CD4-positive, alpha-beta T cell treated with Interleukin-1 beta for 1 hour (primary cell): ENCODE results near the gene FBXW8.

Source experiments
- DNase-seq, 2 donors: peaks; one replicate each; pipeline ENCODE4 v3.0.0-alpha.2; 2020 to 2022

FBXW8 gene

DNA sequence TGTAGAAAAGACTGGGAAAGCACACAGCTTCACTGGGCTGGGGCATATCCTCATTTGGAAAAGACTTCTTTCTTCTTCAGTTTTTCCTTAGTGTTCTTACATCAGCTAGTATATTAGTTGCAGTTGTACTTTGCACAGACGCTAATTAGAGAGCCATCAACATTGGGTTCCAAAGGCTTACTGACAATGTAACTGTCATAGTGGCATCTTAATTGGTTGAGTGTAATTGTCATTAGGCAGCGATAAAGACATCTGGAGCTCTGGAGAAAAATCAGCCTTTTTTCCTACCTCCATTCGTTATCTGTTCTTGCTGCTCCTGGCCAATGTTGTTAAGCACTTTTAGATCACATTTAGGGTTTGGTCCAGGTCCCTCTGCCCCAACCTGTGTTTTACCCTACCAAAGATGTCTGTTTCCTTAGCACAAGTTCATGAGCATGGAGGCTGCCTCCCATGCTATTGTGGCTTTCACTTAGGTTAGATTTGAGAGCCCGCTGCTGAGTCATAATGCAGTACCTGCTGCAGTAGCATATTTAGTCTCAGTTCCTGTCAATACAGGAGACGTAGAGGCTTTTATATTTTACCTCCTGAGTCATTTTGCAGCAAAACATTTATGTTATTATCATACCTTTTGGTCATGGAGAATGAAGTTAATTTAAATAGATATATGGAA is 49.2 kb downstream of the FBXW8 start:
- peak in 1 of 2 donors; percentile 5 for DNase-seq

DNA sequence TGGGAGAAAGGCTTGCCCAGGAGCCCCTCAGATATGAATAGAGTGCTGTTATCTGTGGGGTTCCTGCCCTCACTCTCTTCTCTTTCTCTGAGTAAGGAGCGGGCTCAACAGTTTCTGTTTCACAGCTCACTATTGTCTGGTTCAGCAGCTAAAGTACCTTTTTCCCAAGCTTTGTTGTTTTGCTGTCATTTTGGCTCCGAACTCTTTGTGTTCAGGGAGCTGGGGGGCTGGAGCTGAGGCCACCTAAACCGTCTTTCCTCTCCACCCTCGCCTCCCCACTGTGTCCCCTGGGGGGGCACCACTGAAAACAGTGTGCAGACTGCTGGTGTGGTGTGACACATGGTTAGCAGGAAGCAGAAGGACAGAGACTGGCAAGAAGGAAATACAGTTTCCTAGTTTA is 51.4 kb downstream of the FBXW8 start:
- no peak for DNase-seq

DNA sequence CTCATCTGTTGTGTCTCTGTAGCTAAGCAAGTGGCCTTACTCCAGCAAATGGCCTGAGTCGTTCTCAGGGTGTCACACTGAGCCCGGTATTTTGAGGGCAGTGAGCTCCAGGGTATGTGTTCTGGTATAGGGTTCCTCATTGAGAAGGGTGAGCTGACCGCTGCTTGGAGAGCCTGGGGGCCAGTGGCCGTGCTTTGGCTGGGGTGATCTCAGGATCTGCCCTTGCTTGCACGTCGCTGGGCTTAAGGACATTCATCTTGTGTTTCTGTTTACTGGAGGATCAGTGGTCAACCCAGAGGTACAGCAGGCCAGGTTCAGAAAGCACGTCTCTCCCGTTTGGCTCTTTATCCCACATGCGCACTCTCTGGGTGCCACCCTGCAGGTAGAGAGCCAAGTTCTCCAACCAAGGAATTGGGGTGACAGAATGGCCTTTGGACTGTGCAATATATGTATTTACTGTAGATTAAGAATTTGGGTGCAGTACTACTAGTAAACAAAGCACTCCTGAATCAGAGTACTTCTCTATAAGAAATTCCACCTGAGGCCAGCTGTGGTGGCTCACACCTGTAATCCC is 52.1 kb downstream of the FBXW8 start:
- no peak for DNase-seq

DNA sequence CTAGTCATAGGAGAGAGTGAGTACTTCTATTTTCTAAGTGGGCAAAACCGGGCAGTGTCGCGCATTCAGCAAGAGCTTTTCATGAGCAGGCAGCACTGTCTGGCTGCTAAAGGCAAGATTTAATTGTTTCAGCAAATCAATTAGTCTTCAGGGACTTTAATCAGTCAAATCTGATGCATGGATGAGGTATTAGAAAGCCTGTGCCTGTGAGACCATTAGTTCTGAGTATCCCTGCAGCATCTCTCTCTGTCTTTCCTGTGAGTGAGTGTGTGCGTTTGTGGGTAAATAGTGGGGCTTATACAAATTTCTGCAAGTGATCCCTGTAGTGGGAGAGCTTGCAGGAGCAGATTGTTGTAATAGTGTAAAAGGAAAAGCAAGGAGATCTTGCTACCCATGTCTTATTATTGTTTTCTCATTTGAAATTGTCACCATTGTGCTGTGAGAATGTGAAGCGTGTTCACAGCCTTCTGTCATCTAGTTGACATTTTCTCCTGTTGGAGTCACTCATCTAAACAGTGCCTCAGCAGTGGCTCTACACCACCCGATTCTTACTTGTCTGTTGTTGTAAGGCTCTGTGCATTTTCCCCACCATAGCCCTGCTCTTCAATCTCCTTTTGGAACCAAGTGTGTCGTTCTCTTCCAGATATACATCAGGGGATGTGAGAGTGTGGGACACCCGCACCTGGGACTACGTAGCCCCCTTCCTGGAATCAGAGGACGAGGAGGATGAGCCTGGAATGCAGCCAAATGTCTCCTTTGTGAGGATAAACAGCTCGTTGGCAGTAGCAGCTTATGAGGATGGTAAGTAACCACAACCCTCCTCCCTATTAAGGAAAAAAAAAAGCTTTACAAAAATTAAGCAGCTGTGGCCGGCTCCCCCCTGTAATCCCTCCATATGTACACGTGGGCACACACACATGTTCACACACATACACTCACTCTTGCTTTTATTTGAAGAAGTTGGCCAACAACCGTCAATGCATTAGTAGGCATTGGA is 53.6 kb downstream of the FBXW8 start:
- DNase-seq: no peak

DNA sequence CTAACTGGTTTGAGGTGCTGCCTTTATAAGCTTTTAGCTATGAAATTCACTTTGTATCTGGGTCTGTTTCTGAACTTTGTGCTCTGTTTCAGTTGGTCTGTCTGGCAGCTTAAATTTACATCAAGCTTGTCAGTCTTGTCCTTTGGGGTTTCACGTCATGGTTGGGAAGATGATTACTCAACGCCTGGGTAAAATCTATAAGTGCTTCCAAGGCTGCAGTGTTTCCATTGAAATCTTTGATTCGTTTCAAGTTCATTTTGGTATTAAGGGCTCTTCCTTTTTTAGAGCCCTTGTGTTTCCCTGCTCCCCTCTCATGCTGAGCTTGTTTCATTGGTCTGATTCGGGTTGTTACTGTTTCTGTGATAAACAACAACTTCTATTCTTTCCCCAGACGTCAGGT is 58.2 kb downstream of the FBXW8 start:
- DNase-seq: no peak

DNA sequence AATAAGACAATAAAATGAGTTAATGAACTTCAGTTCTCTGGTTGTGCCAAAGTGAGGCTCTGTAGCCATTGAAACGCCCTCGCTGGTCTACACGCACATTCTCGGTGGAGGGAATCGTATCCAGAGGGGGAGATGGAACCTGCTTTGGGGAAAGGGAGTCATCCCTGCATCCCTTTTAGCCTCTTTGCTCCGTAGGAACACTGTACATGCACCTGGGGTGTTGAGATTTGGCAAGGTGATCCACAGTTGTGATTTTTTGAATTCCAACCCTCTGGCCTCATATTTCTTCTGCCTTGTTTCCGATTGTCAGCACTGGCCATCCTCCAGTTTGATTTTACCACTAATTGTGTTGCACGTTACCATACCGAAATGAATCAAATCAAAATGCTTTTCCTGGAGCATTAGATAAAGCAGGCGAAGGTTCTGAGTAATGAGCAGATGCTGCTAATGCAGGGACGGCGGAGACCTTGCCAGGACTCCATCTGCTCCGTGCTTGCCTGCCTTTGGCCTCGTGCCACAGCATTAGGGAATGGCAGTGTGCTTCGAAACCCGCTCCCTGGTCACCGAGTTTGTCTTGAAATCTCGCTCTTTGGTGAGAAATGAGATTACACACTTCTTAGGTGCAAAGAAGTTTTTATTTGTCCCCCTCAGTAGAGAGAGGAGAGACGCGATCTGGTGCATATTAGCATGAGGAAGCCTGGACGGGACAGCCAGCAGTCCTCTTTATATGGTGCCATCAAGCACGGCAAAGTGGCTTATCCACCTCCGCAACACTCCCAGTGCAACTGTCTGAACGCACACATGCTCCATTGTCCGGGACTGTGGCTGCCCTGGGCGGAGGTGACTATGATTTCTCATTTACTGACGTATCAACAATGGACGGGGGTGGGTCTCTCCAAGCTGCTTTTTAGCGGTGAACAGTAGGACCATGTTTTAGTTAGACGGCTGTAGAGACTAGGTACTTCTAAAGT is 59.1 kb downstream of the FBXW8 start:
- DNase-seq: no peak

DNA sequence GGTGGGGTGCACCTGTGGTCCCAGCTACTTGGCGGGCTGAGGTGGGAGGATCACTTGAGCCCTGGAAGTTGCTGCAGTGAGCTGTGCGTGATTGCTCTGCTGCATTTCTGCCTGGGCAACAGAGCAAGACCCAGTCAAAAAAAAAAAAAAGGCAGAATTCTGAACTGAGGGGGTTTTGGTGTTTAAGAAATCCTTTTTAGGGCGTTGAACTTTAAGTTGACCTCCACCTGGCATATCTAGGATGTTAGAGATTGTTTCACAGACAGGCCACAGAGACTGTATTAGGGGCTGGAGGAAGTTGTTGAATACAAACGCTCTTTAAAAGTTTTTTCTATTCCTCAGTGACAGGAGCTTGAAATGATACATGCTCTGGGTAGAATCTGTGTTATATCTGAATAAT is 60.5 kb downstream of the FBXW8 start:
- no peak for DNase-seq

DNA sequence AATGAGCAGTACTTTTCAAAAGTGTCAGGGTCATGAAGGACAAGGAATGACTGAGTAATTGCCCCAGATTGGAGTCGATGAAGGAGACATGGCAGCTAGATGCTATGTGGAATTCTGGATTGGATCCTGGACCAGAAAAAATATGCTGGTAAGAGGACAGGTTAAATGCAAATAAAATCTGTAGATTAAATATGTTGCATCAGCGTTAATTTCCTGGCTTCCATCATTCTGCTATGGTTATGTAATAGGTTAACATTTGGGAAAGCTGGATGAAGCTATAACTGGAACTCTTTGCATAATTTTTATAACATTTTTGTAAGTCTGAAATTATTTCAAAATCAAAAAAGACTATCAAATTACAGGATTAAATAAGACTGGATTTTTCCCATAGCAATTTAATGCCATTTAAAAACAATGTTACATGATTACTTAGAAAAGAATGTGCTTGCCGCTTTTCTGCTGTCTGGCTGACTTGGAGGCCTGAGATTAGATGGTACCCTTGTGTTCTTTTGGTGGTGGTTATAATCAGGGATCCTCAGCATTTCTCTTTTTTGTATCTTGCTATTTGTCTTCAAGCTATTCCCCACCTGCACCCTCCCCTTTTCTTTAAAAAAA is 65.1 kb downstream of the FBXW8 start:
- DNase-seq: no peak

DNA sequence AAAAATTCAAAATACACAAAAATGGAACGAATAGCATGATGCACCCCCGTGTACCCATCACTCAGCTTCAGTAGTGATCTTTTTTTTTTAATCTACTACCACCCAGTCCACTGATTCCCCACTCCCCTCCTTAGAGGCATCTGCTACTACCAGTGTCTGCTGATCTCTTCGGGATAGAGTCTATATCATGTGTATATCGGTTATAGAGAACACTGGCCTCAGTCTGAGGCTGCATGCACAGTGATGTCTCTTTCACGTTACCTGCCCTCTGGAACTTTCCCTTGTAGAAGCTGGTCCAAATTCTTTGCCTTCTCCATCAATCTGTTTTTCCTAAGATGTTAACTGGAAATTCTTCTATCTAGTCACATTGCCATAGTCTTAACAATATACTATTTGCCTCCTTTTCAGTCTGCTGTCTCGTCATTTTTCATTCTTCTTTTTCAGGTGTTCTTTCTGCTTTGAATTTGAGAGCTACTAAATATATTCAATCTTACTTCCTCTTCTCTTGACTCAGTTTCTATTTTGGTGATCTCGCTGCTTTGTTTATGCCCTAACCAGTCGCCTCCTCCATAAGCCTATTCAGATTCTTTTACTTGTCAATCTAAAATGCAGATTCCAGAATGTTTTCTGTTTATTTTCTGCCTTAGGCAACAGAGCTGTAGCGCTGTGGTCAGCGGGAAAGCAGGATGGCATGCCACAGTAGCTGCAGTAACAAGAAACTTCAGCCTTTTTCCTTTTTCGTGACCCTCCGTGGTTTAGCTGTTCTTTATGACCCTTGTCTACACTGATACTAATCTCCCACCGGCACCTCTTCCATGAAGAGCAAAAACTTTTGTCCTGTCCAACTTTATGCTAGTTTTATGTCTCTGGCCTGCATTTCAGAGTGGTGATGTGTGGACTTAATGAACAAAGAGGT is 67.0 kb downstream of the FBXW8 start:
- DNase-seq: no peak

DNA sequence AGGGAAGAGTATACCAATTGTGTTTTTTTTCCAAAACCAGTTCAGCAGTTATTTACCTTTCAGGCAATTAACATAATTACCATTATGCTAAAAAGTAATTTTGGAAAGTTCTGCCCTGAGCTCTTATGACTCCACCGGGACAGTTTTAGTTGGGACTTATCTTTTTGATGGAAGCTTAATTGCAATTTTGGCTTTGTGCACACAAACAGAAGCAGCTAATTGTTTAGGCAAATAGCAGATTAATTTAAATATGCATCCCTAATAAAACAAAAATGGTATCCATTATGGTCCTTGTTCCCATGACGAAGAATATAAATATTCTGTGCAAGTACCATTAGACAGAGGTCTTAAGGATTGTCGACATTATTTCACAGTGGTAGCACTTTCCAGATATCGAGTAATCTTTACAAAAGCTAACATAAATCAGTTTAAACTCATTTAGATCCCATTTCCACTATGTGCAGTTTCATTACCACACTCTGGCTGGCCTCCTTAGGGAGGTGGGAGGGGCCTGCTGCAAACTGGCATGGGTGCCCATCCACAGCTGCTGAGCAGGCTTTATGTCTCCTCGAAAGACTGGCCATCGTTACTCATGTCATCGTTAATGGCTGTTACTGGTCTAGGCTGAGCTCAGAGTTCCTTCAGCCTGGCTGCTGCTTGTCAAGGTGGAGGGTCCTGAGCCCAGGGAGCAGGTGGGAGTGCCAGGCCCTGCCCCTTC is 68.2 kb downstream of the FBXW8 start:
- no peak for DNase-seq

DNA sequence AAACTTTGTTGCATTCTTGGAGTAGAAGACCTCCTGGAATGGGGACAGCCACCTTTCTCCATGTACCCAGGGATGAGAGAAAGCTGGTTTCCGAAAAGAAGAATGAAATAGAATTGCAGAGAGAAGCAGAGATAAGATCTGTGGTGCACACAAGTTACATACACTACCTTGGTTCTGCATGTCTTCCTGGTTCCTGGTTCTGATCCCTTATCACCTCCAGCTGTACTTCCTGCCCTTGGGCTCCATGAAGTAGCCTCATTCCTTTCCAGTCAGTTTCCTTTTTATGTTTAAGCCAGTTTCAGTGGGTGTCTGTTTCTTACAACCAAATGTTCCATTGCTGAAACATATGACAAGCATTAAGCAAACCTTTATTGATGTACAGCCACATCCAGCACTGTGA is 69.3 kb downstream of the FBXW8 start:
- no peak for DNase-seq

DNA sequence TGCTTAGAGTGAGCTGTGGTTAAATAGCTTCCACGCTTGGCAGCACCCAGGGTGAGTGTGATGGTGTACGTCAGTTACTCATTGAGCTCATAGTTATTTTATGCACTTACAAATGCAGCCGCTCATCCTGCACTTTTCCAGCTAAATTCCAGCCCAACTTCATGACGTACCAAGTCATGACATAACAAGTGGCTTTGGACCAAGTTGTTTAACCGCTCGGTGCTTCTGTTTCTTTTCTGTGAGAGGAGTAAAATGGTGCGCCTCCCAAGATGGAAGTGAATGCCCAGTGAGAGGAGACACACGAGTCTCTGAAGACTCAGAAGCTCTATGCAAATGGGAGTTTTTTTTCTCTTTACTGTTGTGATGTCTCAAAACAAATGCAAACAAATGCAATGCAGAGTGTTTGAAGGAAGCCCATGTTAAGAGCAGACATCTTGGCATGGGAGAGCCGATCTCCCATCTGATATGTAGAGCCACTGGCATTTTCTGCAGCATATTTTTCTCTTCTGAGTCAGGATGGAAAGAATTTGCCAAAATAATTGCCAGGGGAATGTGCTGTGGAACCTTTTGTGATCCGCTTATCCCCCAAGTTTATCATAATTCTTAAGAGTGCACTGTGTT is 72.2 kb downstream of the FBXW8 start:
- no peak for DNase-seq

DNA sequence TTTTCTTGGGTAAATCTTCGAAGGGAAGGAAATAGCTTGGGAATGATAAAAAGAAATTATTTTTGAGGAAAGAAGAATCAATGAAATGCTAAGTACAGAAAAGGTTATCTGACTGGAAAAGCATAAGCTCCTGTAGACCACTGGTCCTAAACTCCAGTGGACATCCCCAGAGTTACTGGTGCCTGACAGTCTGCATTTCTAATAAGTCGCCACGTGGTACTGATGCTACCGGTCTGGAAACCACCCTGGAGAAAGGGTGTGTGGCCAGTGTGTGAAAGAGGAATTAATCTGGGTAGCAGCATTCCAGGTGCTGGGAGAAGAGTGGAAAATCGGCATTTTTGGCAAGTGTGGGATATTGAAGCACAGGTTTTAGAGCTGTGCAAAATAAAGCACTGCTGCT is 73.3 kb downstream of the FBXW8 start:
- no peak for DNase-seq

DNA sequence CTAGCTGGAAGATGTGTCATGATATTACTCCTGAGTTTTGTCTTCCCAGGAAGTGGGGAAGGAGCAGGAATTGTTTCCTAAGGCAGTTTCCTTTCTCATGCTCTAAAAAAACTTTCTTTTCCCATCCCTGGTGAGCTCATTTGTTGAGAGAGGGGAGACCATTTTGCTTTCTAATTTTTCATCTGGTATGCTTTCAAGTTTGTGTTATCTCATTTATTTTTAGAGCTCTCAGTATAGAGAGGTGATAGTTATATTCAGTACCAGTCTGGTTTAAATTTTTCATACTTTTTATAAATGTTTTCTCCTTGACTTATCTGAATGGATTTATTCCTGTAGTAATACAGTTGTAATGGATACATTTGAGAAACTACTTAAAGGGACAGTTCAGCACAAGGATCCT is 79.6 kb downstream of the FBXW8 start:
- DNase-seq: no peak

DNA sequence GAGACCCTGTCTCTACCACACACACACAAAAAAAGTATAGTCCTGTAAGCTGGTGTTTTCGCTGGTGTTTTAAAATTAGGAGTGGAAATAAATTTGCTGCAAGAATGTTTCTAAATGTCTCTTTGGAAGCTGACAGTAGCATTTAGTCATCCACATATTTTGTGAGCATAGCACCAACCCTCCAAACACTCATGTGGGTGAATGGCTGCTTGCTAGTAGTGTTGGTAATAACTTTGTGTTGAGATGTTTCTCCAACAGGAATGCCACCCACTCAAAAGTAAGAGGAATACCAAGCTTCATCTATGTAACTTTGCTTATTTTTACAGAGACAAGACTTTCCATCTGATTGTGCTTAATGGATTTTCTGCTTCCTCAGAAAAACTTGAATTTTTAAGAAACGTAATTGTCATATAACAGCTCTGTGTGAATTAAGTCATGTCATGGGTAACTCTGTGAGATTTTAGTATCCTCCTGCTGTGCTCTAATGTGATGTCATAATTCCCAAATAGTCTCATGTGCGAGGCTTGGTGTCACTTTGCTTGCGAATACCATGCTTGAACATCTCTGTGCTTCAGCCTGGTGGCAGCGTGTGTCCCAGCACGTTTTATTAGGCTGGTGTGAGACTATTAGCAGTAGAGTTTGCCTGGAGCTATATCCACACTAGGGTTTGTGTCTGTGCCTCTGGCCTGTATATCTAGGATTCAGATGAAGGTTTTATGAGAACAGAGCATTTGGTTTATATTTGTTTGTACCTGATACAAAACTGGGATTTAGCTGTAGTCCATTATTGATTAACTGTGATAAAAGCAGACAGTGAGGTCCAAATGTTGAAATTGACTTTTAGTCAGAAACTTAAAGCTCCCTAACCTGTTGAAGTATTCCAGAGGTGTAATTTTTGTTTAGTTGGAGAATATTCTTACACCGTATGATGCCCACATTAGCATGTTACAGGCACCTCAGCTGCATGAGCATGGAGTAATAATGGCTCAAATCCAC is 80.5 kb downstream of the FBXW8 start:
- no peak for DNase-seq

DNA sequence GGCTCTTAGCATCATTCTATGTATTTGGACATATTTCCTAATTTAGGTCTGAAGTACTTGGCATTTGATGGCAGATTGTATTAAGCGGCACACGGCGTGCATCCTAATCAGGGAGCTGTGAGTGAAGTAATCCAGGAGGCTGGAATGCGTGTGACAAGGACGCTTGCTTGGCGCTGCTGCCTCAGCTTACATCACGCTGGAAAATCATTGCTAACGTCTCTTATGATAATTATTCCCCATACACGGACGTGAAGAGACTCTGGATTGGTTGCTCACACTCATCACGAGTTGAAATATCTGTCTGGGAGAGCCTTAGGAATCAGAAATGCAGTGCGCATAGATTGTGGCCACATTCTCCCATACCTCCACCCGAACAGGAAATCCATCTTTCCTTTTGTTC is 85.3 kb downstream of the FBXW8 start:
- no peak for DNase-seq

DNA sequence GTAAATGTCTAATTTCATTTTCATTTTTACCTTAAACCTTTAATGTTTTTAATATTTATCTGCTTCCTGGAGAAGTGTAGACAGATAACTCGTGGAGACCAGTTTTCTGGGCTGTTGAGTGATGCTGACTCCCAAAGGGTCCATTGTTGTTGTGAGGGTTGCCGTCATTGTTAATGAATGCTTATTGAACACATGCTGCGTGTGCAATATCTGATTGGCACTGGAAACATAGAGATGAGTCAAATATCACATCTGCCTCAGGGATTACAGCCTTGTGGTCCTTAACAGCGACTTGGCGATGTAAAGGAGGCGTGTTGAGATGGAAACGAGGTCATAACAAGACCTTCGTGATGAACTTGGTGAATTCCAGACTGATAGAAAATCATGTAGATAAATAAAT is 85.9 kb downstream of the FBXW8 start:
- no peak for DNase-seq

DNA sequence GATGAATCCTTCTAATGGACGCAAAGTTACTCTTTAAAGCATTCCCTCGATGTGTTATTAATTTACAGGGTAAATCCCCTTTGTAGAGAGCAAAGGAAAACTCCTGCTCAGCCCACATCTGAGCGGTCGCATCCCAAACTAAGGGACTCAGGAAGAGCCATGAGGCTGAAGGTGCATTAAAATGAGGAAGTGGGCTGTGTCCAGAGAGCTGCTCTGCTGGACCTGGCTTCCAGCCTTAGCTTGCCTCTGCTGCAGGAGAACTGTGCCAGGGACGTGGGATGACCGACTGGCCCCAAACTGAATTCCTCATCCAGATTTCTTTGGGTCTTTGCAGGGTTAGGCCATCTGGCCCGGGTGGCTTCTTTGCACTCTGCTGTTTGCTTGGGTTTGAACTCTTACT is 88.3 kb downstream of the FBXW8 start:
- no peak for DNase-seq

DNA sequence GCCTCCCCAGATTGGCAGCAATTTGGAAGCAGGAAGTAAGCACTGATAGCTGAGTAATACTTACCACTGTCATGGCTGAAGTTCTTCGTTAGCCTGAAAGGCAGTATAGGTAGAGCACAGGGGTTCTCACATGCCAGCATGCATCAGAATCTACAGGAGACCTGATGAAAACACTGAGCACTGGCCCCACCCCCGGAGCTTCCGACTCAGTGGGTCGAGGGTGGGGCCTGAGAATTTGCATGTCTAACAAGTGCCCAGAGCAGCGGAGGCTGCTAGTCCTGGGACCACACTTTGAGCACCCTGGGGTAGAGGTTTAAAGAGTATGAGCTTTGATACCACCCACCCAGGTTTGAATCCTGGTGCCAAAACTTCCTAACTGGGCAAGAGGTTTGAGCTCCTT is 89.6 kb downstream of the FBXW8 start:
- DNase-seq: no peak
